Kidney epithelial cell (primary cell): Measurements from ENCODE around the gene FGF12. TPM values are rescaled to one million over a fixed set of nuclear protein-coding genes. Genes with fewer than 3 reads are reported as not detected.

Source experiments
- DNase-seq: peaks from one replicate; pipeline ENCODE4 v3.0.0-alpha.2; 2010; ENCODE audit warnings: low read depth
- H3K27me3 ChIP-seq: 2 replicates; pipeline ENCODE4 v1.6.0; 2011; ENCODE audit warnings: low read length; ENCODE audit not compliant: control insufficient read depth, insufficient read depth
- H3K36me3 ChIP-seq: 2 replicates; pipeline ENCODE4 v1.5.1; 2011; ENCODE audit warnings: low read length; ENCODE audit not compliant: control insufficient read depth, insufficient read depth
- H3K4me3 ChIP-seq: 2 replicates; pipeline ENCODE4 v1.5.1; 2011; ENCODE audit warnings: low read depth, mild to moderate bottlenecking, control low read depth, low read length
- CTCF ChIP-seq: IDR thresholded peaks from 2 replicates; pipeline ENCODE4 v1.5.1; 2011; ENCODE audit warnings: mild to moderate bottlenecking, moderate library complexity, low read length, control low read depth, inconsistent platforms; ENCODE audit not compliant: insufficient read depth, poor library complexity, severe bottlenecking
- total RNA-seq: library from RNA; depleted of rRNA; stranded (reverse); fragments of >200 nt; gene quantifications from 2 replicates; pipeline ENCODE4 v1.2.3, GENCODE V29; 2015

The FGF12 gene
- total RNA-seq, 1 donor from 2014 or later, result 3.2 TPM

GRCh38 chr3:192122832-192123594, 604.3 kb downstream of the FGF12 start:
- no peaks in the 10 kb centered on the region for H3K36me3 ChIP-seq
- H3K4me3 ChIP-seq, result no peak overlapping the region
- TF ChIP-seq CTCF, result no peak
- no peaks in the 10 kb centered on the region for H3K27me3 ChIP-seq
- DNase-seq, result no peak

- no peak for TF ChIP-seq CTCF
These were observed 605.4 kb downstream of the FGF12 start for GRCh38 chr3:192121923-192122322.

GRCh38 chr3:192108820-192109219, 618.5 kb downstream of the FGF12 start:
- Histone ChIP-seq H3K36me3 (no peaks in the 10 kb centered on the region), H3K27me3 (no peaks in the 10 kb centered on the region), H3K4me3 (no peak overlapping the region)
- no peak for DNase-seq
- no peak for TF ChIP-seq CTCF

More at GRCh38 chr3:192121923-192122322, 605.4 kb downstream of the FGF12 start:
- Histone ChIP-seq H3K4me3 (no peak overlapping the region), H3K27me3 (no peaks in the 10 kb centered on the region), H3K36me3 (no peaks in the 10 kb centered on the region)
- no peak for DNase-seq

- no peaks in the 10 kb centered on the region for H3K36me3 ChIP-seq
- H3K4me3 ChIP-seq, result no peak overlapping the region
- DNase-seq, result no peak
- no peaks in the 10 kb centered on the region for H3K27me3 ChIP-seq
- TF ChIP-seq CTCF, result no peak
These were observed 620.8 kb downstream of the FGF12 start for GRCh38 chr3:192106543-192106942.

GRCh38 chr3:192092388-192093005, 634.8 kb downstream of the FGF12 start:
- Histone ChIP-seq H3K27me3 (no peaks in the 10 kb centered on the region), H3K4me3 (no peak overlapping the region), H3K36me3 (no peaks in the 10 kb centered on the region)
- TF ChIP-seq CTCF, result no peak
- DNase-seq, result no peak
